Stimulated activated CD4-positive, alpha-beta T cell treated with anti-CD3 and anti-CD28 coated beads, Interleukin-15, amount 100 ng/mL, for 1 hour (primary cell): Measurements from ENCODE around the gene USP21.

ENCODE experiments used
- DNase-seq, 2 donors: peaks; one replicate each; pipeline ENCODE4 v3.0.0-alpha.2; 2020; ENCODE audit warnings: low read depth in 1 of 2, low spot score in 1 of 2

Gene USP21

DNA sequence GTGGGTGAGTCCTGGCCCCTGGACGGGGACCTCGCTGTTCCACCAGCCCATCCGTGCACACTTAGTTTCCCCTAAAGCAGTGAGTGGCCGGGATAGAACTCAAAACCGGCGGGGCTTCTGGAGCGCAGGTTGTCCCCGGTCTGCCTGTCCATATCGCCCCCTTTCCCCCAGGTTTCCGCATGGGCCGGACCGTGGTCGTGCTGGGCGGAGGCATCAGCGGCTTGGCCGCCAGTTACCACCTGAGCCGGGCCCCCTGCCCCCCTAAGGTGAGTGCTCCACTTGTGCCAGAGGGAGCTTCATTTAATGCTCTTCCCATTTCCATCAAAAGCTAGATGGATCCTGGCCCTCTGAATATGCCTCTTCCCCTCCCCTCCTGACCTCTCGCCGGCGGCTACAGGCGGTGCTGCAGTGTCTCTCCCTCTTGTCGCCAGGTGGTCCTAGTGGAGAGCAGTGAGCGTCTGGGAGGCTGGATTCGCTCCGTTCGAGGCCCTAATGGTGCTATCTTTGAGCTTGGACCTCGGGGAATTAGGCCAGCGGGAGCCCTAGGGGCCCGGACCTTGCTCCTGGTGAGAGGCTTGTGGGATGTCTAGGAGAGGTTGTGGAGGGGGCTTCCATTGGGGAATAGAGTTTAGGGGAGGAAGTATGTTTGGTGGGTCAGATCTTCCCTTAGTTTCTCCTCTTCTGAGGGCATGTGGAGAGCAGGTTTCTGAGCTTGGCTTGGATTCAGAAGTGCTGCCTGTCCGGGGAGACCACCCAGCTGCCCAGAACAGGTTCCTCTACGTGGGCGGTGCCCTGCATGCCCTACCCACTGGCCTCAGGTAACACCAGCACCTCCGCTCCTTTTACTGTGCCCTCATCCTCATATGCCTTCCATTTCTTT lies 7.6 kb downstream of the USP21 start:
- DNase-seq = no peak

- DNase-seq = no peak
These were observed 9.6 kb downstream of the USP21 start for GRCh38 chr1:161168906-161169305.

- no peak for DNase-seq
These were observed 11.9 kb downstream of the USP21 start for GRCh38 chr1:161171191-161171590.

- no peak for DNase-seq
These were observed 12.4 kb downstream of the USP21 start for GRCh38 chr1:161171696-161172095.

DNA sequence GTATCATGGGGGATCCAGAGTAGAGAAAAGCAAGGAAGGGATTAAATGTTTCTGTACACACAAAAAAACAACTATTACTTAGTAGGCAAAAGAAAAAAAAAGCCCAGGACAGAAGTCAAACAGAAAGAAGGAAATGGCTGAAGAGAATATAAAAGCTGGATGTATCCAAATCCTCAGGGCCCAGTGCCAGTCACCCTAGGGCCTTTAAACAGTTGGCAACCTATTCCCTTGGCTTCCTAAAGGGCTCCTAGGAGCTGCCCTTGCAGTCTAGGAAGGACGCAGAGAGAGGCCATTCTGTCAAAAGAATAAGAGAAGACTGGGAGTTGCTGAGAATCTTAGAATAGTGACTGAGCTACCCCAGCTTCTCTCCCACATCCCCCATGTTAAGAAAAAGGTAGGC lies 13.0 kb downstream of the USP21 start:
- DNase-seq = no peak

GRCh38 chr1:161172776-161173376 lies 13.6 kb downstream of the USP21 start:
- DNase-seq = no peak

DNA sequence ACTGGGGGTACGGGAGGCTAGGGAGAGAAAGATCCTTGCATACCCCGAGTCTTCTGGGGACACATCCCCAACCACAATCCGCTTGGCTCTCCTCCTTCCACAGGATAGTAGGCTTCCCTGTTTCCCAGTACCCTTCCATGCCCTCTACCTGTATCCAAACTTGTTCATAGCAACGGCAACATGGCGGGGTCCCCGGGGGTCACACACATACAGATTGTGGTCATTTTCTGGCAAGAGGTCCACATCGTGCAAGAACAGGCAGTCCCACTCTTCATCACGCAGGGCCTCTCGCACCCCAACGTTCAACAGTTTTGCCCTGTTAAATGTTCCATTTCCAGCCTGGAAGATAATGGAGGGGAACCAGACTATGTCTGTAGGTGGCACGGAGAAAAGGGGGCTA lies 14.4 kb downstream of the USP21 start:
- no peak for DNase-seq

- no peak for DNase-seq
These were observed 15.6 kb downstream of the USP21 start for GRCh38 chr1:161174911-161175310.

DNA sequence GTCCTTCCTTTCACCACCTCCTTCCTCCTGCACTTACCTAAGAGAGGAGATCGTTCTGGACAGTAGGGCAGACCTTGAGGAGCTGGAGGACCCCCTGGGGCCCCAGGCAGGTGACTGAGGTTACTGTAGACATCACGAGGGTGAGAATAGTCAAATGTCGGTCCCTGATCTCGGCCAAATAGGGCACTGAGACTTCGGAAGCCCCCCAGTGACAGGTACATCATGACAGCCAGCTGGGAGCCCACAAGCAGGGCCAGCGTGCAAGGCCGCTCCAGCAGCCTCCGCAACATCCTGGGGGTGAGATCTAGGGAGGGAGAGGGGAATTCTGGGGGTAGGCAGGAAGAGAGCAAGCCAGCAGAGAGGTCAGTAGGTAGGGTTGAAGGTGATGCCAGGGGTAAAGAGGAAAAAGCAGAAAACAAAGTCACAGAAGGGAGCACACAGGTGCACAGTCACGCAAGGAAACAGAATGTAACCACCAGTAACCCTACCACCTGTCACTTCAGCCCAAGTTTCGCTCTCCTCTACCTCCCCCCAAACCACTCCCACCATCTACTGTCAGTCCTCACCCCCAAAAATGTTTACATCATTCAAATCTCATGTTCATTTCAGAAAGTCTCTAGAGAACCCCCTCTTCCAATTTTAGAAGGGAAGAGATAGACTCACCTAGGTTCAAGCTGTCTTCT lies 16.6 kb downstream of the USP21 start:
- DNase-seq = no peak

DNA sequence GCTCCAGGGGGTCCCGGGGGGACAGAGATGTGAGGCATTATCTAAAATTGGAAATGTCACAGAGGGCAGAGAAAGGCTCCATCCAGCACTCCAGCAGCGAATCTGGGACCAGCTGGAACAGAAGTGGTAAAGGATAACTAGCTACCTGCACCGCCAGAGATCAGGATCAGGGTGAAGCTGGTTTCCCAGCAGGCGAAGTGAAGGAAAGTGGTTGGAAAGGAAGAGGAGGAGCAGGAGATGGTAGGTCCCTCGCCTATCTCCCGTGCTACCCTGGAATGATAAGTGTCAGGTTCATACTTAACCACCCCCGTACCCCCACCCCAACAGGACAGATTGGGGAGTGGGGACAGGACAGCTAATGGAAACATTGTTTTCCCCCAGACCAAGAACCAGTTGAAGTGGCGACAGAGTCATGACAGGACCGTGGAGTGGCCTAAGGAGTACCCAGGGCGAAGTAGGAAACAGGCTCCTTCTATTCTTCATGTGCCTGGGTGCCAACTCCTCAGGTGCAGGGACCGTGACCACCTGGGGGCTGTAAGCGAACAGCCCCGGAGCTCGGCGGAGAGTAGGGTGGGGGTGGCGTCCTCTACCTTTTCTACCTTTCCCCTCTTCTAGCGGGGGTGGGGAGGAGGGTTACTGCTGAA lies 17.3 kb downstream of the USP21 start:
- no peak for DNase-seq

- peak; percentile 92 to 98 for DNase-seq
These were observed 18.0 kb downstream of the USP21 start, which contains the start of gene B4GALT3 for GRCh38 chr1:161177112-161177935. B4GALT3 (minus strand) TSS chr1:161177507; CDS start chr1:161176060, 1,447 bp downstream.

- DNase-seq = no peak
These were observed 18.6 kb downstream of the USP21 start for GRCh38 chr1:161177936-161178244.

GRCh38 chr1:161179698-161180097 lies 20.4 kb downstream of the USP21 start:
- DNase-seq = no peak

DNA sequence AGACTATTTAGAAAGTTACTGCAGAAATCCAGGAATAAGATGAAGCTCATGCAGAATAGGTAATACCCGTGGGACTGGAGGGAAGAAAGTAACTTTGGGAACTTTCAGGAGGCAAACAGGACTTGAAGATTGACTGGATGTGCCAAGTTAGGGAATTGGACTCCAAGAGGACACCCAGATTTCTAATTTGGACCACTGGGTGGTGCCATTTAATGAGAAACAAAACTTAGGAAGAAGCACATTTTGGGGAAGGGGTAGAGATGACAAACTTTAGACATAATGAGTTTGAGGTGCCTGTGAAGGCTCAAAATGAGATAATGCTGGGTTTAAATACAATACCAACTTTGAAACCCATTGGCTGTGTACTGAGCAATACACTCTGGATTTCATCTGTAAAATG lies 21.3 kb downstream of the USP21 start:
- DNase-seq = no peak

GRCh38 chr1:161182214-161182613 lies 22.9 kb downstream of the USP21 start:
- peak; percentile 31 to 36 for DNase-seq

GRCh38 chr1:161185282-161185682 lies 26.0 kb downstream of the USP21 start:
- DNase-seq = peak in 1 of 2 donors; percentile 52

- no peak for DNase-seq
These were observed 26.5 kb downstream of the USP21 start for GRCh38 chr1:161185732-161186311.

- DNase-seq = no peak
These were observed 28.0 kb downstream of the USP21 start for GRCh38 chr1:161187311-161187710.

- DNase-seq = no peak
These were observed 29.1 kb downstream of the USP21 start for GRCh38 chr1:161188381-161188780.

GRCh38 chr1:161189036-161189435 lies 29.7 kb downstream of the USP21 start:
- no peak for DNase-seq
